Left colon (tissue), 2 donors: ENCODE data around the gene PKLR. TPM values are rescaled to one million over a fixed set of nuclear protein-coding genes. Genes with fewer than 3 reads are reported as not detected.
A peak's percentile ranks its signal among the peaks of the same experiment; 100 is the strongest.

Experiments used
- ATAC-seq: fragments of 200-7000 bp; cut with Tn5 transposase; one replicate; pipeline ENCODE4 v1.9.1; 2020; ENCODE audit warnings: mild to moderate bottlenecking, moderate library complexity
- DNase-seq, 2 donors: peaks; one replicate each; pipeline ENCODE4 v3.0.0-alpha.2; 2020
- intact Hi-C, 2 donors: fragments of 100-400 bp; cut with DNase I in 1 of 2; cut with micrococcal nuclease in 1 of 2; formaldehyde crosslinking; loops; one replicate each; pipeline versions ENCODE4 v1.11.2 to v1.14.0; 2022; cut with DNase I, micrococcal nuclease
- total RNA-seq, 2 donors: library from RNA; stranded (reverse); fragmentation: NEBNext Ultra II Directional; extraction: Animal tissue kit (Norgen Biotek cat#: 25700); gene quantifications; one replicate each; pipeline ENCODE4 v1.2.1, GENCODE V29; 2021
- donor health status: DM: no; HTN: no; CAD: no.
- donor health status: DM: yes; HTN: yes; CAD: no.

The PKLR gene
- total RNA-seq, 2 donors from 2014 or later, result 1.0 to 1.9 TPM

DNA sequence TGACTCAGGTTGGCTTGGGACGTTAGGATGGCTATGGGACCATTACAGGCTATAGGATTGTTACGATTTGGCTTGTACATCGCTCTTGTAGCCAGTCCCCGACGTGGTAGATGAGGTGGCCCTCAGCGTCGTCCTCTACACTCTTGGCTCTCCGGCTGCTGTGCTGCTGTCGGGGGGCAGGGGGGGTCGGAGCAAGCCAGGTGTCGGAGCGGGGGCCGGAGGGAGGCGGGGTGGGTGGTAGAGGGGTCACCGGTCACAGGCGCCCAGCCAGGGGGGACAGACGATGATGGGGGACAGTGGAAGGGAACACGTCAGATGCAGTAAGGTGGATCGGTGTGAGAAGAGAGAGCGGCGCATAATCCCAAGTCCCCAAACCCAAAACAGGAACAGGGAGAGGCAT is 32.6 kb downstream of the PKLR start:
- no peak for DNase-seq
- intact Hi-C loops, result loop anchor here in 1 of 2 donors (10.0 kb wide), 1 partner anchor 56 kb away; the partner anchor contains the start of gene RUSC1
- ATAC-seq, result no peak

DNA sequence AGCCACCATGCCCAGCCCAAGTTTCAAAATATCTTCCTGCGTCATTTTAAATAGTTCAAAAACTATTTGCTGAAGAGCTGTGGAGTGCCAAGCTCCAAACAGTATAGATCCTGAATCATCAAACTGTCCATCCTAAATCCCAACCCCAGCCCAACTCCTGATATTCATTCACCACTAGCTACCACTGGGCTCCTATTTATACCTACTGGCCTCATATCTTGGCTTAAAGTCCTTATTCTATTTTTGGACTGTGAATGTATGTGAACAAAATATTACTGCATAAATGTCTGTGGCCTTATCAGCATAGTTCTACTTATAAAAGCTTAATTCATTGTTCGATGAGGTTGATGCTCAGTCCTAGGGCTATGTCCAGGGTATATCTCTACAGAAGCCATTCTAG is 33.9 kb downstream of the PKLR start:
- ATAC-seq (no peak), DNase-seq (no peak)
- intact Hi-C loops, result loop anchor here in 1 of 2 donors (10.0 kb wide), 1 partner anchor 57 kb away; the partner anchor contains the start of gene RUSC1

DNA sequence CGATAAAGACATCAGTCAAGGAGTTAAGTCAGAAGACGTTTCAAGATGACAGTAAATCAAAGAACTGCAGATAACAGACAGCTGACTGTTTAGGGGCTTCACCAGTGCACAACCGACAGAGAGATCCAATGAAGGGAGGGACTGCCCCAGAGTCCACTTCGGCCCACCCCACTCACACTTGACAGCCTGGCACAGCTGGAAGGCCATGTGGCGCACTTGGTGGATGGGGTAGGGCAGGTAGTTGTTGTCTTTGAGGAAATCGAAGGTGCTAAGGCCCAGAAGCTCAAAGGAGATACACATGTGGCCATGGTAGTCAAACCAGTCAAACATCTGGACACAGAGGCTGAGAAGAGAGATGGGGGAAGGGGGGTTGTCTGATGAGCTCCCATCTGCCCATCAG is 34.7 kb downstream of the PKLR start:
- intact Hi-C loops, result loop anchor here in 1 of 2 donors (10.0 kb wide), 1 partner anchor 58 kb away; the partner anchor contains the start of gene RUSC1
- DNase-seq, result no peak
- no peak for ATAC-seq

DNA sequence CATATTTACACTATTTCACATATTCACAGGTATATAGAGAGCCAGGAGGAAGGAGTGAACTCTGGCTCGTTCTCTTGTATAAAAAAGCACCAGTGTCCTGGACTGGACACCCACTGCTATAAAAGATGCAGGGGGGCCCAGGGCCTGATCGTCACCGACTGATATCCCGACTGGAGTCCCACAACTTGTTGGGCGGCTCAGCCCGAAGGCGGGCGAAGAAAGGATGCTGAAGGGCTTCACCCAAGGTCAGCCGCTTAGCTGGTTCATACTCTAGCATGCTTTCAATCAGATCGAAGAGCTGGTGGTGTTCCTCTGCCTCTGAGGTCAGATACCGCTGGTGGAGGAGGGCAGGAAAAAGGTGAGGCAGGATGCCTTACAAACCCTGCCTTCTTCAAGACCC is 38.2 kb downstream of the PKLR start:
- intact Hi-C loops, result loop anchor here in 1 of 2 donors (10.0 kb wide), 1 partner anchor 62 kb away; the partner anchor contains the start of gene RUSC1
- ATAC-seq (no peak), DNase-seq (no peak)

DNA sequence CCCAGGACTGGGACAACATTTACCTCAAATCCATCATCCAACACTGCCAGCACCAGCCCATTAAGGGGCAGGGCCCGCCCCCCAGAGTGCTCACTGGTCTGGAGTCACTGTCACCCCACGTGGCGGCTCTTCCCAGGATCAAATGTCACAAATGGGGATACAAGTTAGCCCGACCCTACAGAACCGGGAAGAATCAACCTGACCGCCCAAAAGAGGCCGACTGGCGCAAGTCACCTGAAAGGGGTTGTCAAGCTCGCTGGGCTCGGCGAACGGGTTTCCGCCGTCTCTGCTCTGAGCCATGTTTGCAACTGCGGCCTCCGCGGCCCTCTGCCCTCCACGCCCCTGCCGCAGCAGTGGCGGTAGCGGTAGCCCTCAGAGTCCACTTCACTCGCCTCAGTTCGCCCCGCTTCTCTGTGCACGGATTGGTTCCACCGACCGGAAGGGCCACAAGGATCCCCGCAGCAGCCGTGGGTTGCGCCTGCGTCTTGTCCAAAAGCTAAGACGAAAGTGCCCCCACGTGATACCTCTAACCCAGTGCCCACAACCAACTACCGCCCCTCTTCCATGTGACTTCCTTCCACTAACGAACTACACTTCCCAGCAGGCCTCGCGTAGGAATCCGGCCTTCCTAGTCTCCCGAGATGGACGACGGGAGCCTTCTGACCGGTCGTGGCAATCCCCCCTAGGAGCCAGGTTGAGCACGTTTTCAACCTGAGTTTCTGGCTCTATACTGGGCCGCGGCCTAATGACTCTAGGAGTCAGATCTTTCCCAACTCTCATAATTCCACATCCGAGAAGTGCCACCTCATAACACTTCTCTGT is 39.2 kb downstream of the PKLR start, which contains the start of gene SCAMP3:
TSS of gene SCAMP3 (minus strand) at position 509 of the 822 bp plus-strand sequence. CDS start at position 300, 209 bp downstream.
- intact Hi-C loops, result loop anchor here in 1 of 2 donors (10.0 kb wide), 1 partner anchor 63 kb away; the partner anchor contains the start of gene RUSC1

DNA sequence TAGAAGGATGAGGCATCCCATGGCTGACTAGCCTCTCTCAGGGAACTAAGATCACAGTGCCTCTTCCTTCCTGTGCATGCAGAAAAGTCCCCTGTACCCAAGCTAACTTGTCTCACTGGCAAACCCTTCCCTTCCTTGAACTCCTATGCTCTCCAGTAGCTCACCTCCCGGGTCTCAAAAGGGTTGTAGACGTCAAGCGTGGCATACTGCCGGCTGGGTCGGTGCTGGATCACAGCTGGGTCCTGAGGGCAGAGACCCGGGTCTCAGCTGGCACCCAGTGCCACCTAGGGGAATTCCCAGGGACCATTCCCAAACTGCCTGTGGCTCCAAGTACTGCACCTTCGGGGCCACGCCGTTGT is 39.8 kb downstream of the PKLR start:
- intact Hi-C loops, result loop anchor here in 1 of 2 donors (10.0 kb wide), 1 partner anchor 63 kb away; the partner anchor contains the start of gene RUSC1
- ATAC-seq (no peak), DNase-seq (no peak)

More for the DNA sequence above, 39.2 kb downstream of the PKLR start, which contains the start of gene SCAMP3:
- peak; percentile 94 to 98 for DNase-seq
- ATAC-seq, result peak; percentile 96

DNA sequence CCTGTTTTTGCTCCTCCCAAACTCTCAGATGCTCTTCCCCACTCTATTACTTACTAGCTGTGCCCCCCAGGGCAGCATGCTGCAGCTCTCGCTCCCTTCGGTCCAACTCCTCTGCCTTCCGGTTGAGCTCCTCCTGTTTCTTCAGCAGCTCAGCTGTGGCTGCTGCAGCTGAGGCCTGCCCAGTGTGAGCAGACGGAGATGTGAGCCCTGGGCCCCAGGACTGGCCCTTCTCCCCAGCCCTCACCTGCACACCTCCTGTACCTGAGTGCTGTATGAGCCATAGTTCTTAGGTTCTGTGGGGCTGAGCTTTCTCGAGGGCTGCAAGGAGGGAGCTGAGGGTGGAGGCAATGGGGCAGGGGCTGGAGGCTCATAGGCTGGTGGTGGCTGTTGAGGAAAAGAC is 41.0 kb downstream of the PKLR start:
- ATAC-seq, result no peak
- intact Hi-C loops, result loop anchor here in 1 of 2 donors (10.0 kb wide), 1 partner anchor 65 kb away; the partner anchor contains the start of gene RUSC1

DNA sequence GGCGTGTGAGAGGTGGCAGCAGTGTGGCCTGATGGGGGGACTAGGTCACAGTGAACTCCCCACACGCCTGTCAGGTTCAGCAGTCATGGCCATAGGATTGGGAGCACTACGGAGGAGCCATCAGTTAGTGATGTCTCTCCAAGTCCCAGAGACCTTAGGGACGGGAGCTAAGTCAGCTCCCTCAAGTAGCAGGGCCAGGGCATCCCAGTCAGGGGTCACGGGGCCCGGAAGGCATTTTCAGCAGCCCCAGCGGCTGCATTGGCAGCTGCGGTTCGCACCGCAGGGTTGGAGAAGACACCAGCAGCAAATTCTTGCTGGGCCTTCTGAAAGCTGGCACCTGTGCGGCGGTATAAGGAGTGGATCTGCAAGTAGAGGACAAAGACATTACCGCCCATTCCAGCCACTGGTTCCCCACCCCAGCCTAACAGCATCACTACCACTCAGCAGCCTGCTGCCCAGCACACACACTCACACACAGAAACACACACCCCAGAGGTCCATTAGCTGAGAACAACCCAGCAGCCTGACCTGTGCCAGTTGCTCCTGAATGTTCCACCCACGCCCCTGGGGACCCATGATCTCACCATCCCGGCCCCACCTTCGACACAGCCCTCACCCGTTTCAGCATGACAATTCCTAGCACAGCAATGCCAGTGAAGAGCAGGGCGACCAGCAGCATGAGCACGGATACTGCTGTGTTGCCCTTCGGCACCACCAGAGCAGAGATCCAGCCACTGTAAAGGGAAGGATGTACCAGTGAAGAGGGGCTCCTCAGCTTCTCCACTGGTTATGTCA is 45.0 kb downstream of the PKLR start:
- intact Hi-C loops, result no loop called here
- ATAC-seq (no peak), DNase-seq (no peak)

More for the DNA sequence above, 41.0 kb downstream of the PKLR start:
- no peak for DNase-seq

DNA sequence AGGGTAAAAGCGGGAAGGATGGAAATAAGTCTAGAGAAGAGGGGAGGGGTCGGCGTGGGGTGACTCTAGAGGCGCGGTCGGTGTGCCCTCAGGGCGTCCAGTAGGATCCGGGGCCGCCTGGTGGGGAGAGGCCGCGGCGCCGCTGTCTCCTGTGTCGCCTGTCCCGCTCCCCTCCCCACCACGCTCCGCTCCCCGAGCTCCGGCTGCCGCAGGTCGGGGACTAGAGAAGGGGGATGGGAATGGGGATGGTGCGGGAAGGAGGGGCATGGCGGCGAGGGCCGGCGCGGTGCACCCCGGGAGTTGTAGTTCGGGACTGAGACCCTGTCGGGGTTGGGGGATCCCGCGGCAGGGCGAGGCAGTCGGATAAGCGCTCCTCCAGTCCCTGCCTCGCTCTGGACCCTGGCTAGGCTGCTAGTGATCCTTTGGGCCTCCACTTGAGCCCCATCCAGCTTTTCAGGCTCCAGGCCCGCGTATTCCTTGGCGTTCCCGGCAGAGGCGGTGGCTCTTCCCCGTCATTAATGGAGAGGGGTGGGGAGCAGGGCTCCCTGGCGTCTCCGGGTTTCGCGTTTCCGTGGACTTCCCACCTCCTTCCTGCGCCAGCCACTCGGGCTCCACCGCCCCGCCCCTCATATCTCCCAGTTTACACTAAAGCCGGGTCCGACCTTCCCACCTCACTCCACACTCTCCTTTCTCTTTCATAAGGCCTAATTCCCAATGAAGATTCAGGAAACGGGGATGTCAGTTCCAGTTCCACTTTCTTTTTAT is 45.8 kb downstream of the PKLR start, which contains the start of gene ENTREP3:
TSS of gene ENTREP3 (minus strand) at position 241 of the 765 bp plus-strand sequence. CDS start 606 bp downstream, outside the sequence.
- DNase-seq, result peak; percentile 91 to 92
- peak; percentile 88 for ATAC-seq
- intact Hi-C loops, result loop anchor here in 1 of 2 donors (1.0 kb wide), 1 partner anchor 68 kb away; no protein-coding TSS in a partner anchor

DNA sequence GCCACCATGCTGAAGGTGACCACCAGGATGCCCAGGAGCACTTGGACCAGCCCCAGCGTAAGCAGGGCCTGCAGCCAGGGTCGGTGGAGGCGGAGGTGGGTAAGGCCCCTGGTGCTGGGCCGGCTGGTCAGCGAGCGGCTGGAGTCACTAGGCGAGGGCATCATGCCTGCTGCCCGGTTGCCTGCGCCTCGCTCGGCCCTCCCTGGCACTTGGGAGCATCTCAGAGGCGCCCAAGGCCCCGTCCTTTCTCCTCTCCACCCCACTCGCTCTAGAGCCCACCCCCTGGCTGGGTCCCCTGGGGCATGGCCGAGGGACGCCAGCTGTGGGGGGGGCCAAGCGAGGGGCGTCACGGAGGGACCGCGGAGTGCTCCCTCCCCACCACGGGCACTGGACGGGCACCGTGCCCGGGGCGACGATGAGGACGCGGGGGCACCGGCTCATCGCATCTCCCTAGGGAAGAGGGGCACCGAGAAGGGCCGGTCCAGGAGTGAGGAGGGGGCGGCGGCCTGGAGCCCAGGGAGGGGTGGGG is 46.5 kb downstream of the PKLR start:
- DNase-seq, result peak; percentile 41 to 46
- ATAC-seq, result peak; percentile 9
- intact Hi-C loops, result loop anchor here in 1 of 2 donors (1.0 kb wide), 1 partner anchor 69 kb away; no protein-coding TSS in a partner anchor

DNA sequence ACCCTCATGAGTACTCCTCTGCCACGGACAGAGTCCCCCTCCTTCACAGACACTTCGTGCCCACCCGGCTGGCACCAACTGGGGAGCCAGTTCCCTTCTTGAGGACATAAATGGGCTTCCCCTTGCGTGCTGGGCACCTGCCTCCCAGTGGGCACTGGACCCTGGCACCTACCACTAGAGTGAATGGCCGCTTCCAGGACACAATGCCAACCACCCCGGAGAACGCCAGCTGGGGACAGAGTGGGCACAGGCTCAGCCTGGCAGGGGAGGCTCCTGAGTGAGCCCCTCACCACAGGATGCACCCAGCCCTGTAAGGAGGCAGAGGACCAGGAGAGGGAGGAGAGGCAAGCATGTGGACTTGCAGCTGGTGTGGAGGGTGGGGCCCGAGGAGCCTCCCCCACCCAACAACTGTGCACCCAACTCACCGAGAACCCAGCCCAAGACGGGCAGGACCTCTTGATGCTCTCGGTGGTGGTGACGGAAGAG is 47.0 kb downstream of the PKLR start:
- DNase-seq, result peak in 1 of 2 donors; percentile 39
- ATAC-seq, result no peak
- intact Hi-C loops, result no loop called here

DNA sequence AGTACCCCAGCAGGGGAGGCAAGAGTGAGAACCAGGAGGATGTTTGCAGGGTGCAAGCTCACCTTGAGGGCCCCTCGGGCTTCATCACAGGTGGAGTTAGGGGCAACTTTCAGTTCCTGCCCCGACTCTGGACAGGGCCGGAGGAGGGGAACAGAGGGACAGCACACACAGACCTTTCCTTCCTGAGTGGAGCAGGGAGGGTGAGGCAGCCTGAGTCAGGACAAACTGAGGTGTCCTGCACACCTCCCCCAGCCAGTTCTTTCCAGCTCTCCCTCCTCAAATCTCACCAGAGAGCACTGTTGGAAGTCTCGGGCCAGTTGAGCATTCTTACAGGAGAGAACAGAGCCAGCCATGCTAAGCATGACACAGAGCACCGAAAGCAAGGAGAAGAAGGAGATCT is 47.4 kb downstream of the PKLR start:
- intact Hi-C loops, result no loop called here
- ATAC-seq (no peak), DNase-seq (no peak)

DNA sequence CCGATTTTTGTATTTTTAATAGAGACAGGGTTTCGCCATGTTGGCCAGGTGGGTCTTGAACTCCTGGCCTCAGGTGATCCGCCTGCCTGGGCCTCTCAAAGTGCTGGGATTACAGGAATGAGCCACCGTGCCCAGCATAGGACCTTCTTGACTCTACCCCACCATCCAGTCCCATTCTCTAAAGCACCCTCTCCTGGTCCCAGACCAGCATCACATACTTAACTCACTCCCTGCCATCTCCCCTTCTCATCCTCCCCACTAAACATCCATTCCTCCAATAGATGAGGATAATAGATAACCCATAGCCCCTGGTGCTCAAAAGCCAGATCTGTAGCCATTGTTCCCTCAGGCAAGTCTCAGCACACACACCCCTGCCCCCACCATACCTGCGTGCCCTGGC is 48.0 kb downstream of the PKLR start:
- no peak for ATAC-seq

DNA sequence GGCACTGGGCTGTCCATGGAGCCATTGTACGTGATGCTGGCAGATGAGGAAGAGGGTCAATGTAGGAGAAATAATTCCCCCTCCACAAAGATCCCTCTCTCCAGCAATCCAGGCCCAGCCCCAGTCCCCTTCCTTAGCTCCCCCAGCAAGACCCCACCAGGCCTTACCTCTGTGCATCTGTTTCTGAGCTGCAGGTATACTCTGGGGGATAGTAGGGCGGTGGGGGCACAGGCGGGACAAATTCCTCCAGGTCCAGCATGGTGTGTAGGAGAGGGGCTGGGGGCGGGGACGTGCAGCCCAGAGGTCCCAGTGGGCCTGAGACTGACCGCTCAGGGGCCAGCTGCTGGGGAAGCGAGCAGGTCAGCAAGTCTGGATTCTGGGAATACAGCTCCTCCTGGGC is 49.7 kb downstream of the PKLR start:
- no peak for DNase-seq
- ATAC-seq, result no peak
- intact Hi-C loops, result no loop called here

More for the DNA sequence above, 48.0 kb downstream of the PKLR start:
- intact Hi-C loops, result no loop called here
- no peak for DNase-seq

DNA sequence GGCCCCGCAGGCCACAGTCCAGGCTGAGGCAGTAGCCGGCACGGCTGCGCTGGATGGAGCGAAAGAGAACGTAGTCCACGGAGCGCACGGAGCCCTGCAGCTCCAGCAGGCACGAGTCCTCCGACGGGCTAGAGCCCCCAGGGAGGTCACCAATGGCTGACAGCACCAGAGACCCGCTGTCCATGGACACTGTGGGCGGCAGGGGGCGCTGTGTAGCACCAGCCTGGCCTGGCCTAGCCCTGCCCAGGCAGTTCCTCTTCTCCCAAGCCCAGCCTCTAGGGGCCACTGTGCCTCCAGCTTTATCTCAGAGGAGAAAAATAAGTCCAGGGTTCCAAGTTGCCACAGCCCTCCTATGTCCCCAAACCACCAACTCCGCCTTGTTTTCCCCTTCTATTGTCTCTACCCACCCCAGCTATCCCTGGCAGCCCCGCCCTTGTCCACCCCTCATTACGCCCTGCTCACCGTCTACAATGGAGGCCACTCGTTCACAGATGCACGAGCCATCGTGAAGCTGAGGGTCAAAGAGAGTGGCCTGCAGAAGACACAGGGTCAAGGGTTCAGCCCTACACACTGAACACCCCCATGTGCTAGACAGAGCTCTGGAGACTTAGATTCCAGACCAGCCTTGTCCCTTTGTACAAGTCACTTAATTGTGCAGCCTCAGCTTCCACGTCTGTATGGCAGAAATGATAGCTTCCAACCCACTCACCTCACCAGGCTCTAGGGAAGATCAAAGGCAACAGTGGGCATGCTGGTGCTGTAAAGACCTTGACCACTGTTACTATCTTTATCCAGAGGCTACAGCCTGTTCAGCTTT is 50.4 kb downstream of the PKLR start:
- intact Hi-C loops, result no loop called here
- DNase-seq (peak; percentile 91 to 96), ATAC-seq (peak; percentile 68)

DNA sequence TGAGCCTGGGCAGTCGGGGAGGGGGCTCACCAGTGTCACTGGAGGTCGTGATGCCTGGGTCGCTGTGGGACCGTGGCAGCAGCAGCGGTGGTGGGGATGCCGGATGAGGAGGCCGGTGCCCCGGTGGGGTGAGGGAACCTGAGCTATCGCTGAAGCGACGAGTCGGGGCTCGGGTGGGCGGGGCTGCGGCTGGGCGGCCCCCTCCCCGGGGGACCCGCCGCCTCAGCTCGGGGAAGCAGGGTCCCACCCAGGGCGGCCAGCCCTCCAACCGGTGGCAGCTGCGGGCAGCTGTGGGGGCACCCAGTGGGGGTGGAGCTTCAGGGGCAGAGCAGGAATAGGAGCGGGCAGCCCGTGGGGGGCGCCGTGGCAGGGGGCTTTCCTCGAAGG is 51.0 kb downstream of the PKLR start:
- intact Hi-C loops, result no loop called here
- DNase-seq (no peak), ATAC-seq (no peak)
